ENCODE data around the gene TRIP4. TPM values are rescaled to one million over a fixed set of nuclear protein-coding genes. Genes with fewer than 3 reads are reported as not detected.

The TRIP4 gene
- 23.9 to 33.1 TPM (median 27.0 TPM) in 5 replicates for total RNA-seq (2022; extraction: Qiagen RNA extraction; ENCODE audit: low read depth)

GRCh38 chr15:64387562-64388168 is at the start of gene TRIP4:
TRIP4 (plus strand) TSS chr15:64387836; CDS start chr15:64387864, 28 bp downstream.

GRCh38 chr15:64355944-64356709 is 31.5 kb upstream of the TRIP4 start, which contains the start of gene CSNK1G1:
CSNK1G1 (minus strand) TSS chr15:64356173; CDS start chr15:64300499, 55,674 bp downstream.

GRCh38 chr15:64381000-64381751 is 6.5 kb upstream of the TRIP4 start, which contains the start of gene PCLAF:
PCLAF (minus strand) TSS chr15:64381441; CDS start chr15:64381371, 70 bp downstream.

GRCh38 chr15:64460206-64460723 is 72.6 kb downstream of the TRIP4 start, which contains the start of gene ZNF609:
ZNF609 (plus strand) TSS chr15:64460578; CDS start chr15:64499420, 38,842 bp downstream.

Other genes with a start within 250 kb of the TRIP4 start
- 0.47 to 1.6 TPM (median 1.2 TPM) in 5 replicates for gene SNX22, start 236.1 kb upstream of the TRIP4 start, total RNA-seq (2022; extraction: Qiagen RNA extraction; ENCODE audit: low read depth)
- gene PPIB, start 224.8 kb upstream of the TRIP4 start, total RNA-seq (2022; extraction: Qiagen RNA extraction; ENCODE audit: low read depth): 782 to 886 TPM (median 878 TPM) in 5 replicates
- 14.7 to 17.9 TPM (median 16.5 TPM) in 5 replicates for gene CSNK1G1, start 31.7 kb upstream of the TRIP4 start, total RNA-seq (2022; extraction: Qiagen RNA extraction; ENCODE audit: low read depth)
- 155 to 299 TPM (median 157 TPM) in 5 replicates for gene PCLAF, start 6.4 kb upstream of the TRIP4 start, total RNA-seq (2022; extraction: Qiagen RNA extraction; ENCODE audit: low read depth)
- 17.6 to 23.8 TPM (median 23.6 TPM) in 5 replicates for gene ZNF609, start 72.7 kb downstream of the TRIP4 start, total RNA-seq (2022; extraction: Qiagen RNA extraction; ENCODE audit: low read depth)

All from A549 treated with CpdA at 1 μM for 4 hours (cell line).